ENCODE measurements around the gene CXCL6.

DNA sequence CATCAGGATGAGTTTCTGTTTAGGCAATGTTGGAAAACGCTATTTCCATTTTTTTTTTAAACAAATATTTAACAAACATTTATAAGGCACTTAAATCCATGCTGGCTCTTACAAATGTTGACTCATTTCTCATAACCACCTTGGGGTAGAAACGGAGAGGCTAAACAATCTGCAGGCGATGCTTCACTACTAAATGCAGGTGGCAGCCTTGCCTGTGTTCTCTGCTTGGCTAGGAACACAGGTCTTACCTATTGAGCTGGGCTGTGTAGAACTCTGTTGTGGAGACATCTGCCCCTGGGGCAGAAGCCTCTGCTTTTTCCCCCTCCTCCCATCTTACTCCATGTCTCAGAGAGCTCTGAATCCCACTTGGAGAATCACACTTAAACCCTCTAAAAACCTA is 31.3 kb downstream of the CXCL6 start:
- TF ChIP-seq CTCF (IDR thresholded peaks at IDR 0.05) (no peak), POLR2A (IDR thresholded peaks at IDR 0.05) (no peak)
